ENCODE data around the gene IFNA7. TPM values are rescaled to one million over a fixed set of nuclear protein-coding genes. Genes with fewer than 3 reads are reported as not detected.
"Not testable (repeated sequence)": the region's sequence is repeated elsewhere in the genome, so short reads cannot be mapped to it uniquely, and the experiment has no call there.

Gene IFNA7
- total and polyA plus RNA-seq, 5 donors from 2014 or later = not detected

DNA sequence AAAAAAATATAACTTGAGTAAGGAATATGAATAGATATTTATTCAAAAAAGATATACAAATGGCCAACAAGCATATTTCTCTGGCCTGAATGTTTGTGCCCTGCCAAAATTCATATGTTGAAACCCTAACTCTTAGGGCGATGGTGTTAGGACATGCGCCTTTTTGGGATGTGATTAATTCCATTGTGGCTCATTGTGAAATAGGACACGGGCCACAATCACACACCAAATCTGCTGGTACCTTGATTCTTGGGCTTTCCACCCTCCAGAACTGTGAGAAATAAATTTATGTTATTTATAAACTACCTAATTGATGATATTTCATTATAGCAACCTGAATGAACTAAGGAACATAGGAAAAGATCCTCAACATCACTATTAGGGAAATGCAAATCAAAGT, 29.8 kb downstream of the IFNA7 start:
- H3K27me3 Mint-ChIP-seq = peaks cover 6% of the 10 kb centered on the region
- Histone ChIP-seq H3K4me1 (ENCODE audit: control insufficient read depth, insufficient read depth, low read length, poor library complexity, severe bottlenecking) (no peaks in the 10 kb centered on the region), H3K9me3 (ENCODE audit: control insufficient read depth in 2 of 2, low read length in 2 of 2) (no peaks in the 10 kb centered on the region)

GRCh38 chr9:21171351-21171750, 30.7 kb downstream of the IFNA7 start:
- no peaks in the 10 kb centered on the region for H3K36me3 Mint-ChIP-seq
- no peak for DNase-seq
- no peak overlapping the region for H3K27ac ChIP-seq (ENCODE audit: insufficient read depth, low read length, poor library complexity, severe bottlenecking)
- H3K27me3 Mint-ChIP-seq = peaks cover 7% of the 10 kb centered on the region
- no peak for ATAC-seq (ENCODE audit: low read depth in 2 of 2)
- peaks cover 3% of the 10 kb centered on the region for H3K27me3 ChIP-seq (ENCODE audit: control insufficient read depth, insufficient read depth, low read length)
- H3K4me1 Mint-ChIP-seq = no peaks in the 10 kb centered on the region
- H3K4me1 ChIP-seq (ENCODE audit: control insufficient read depth, insufficient read depth, low read length, poor library complexity, severe bottlenecking) = no peaks in the 10 kb centered on the region
- H3K27ac Mint-ChIP-seq = no peak overlapping the region
- no peaks in the 10 kb centered on the region for H3K9me3 Mint-ChIP-seq
- no peaks in the 10 kb centered on the region for H3K36me3 ChIP-seq (ENCODE audit: control insufficient read depth, insufficient read depth, low read length)
- H3K4me3 ChIP-seq (ENCODE audit: low read depth, low read length) = no peak overlapping the region
- no peaks in the 10 kb centered on the region for H3K9me3 ChIP-seq (ENCODE audit: control insufficient read depth in 2 of 2, low read length in 2 of 2)
- H3K4me3 Mint-ChIP-seq = no peak overlapping the region

More for the DNA sequence above, 29.8 kb downstream of the IFNA7 start:
- ATAC-seq (ENCODE audit: low read depth in 2 of 2) (no peak), DNase-seq (no peak)
- H3K27me3 ChIP-seq (ENCODE audit: control insufficient read depth, insufficient read depth, low read length) = peaks cover 3% of the 10 kb centered on the region
- Mint-ChIP-seq H3K4me3 (no peak overlapping the region), H3K36me3 (no peaks in the 10 kb centered on the region), H3K4me1 (no peaks in the 10 kb centered on the region), H3K27ac (no peak overlapping the region), H3K9me3 (no peaks in the 10 kb centered on the region)
- no peak overlapping the region for H3K27ac ChIP-seq (ENCODE audit: insufficient read depth, low read length, poor library complexity, severe bottlenecking)
- H3K4me3 ChIP-seq (ENCODE audit: low read depth, low read length) = no peak overlapping the region
- no peaks in the 10 kb centered on the region for H3K36me3 ChIP-seq (ENCODE audit: control insufficient read depth, insufficient read depth, low read length)

- H3K27me3 ChIP-seq (ENCODE audit: control insufficient read depth, insufficient read depth, low read length); H3K36me3 ChIP-seq (ENCODE audit: control insufficient read depth, insufficient read depth, low read length); H3K36me3 Mint-ChIP-seq; H3K27ac ChIP-seq (ENCODE audit: insufficient read depth, low read length, poor library complexity, severe bottlenecking); H3K9me3 Mint-ChIP-seq; H3K27ac Mint-ChIP-seq; DNase-seq; H3K4me3 Mint-ChIP-seq; H3K4me3 ChIP-seq (ENCODE audit: low read depth, low read length); ATAC-seq (ENCODE audit: low read depth in 2 of 2); H3K9me3 ChIP-seq (ENCODE audit: control insufficient read depth in 2 of 2, low read length in 2 of 2); H3K4me1 Mint-ChIP-seq; H3K4me1 ChIP-seq (ENCODE audit: control insufficient read depth, insufficient read depth, low read length, poor library complexity, severe bottlenecking): not testable (repeated sequence)
- H3K27me3 Mint-ChIP-seq = peaks cover 11% of the 10 kb centered on the region
Measured at GRCh38 chr9:21166560-21166959, 35.4 kb downstream of the IFNA7 start, which contains the start of gene IFNA21. Gene IFNA21 (minus strand): TSS chr9:21166660. CDS start chr9:21166612, 48 bp downstream.

DNA sequence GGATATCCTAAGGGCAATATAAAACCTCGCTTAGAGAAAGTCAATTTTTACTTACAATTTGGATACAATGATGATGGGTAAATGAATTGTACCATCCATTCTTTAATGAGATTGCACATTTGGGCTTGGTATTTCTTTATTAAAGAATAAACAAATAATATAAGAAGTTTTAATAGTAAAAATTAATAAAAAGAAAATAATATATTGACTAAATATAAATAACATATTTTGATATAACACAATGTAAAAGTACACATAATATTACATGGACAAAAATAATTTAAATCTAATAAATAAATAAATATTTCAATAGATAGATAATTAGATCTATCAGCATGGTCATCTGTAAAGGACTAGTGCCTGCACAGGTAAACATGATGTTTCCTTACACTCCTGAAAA, 36.5 kb downstream of the IFNA7 start:
- Histone ChIP-seq H3K4me1 (ENCODE audit: control insufficient read depth, insufficient read depth, low read length, poor library complexity, severe bottlenecking) (no peaks in the 10 kb centered on the region), H3K27me3 (ENCODE audit: control insufficient read depth, insufficient read depth, low read length) (no peaks in the 10 kb centered on the region), H3K9me3 (ENCODE audit: control insufficient read depth in 2 of 2, low read length in 2 of 2) (no peaks in the 10 kb centered on the region), H3K4me3 (ENCODE audit: low read depth, low read length) (no peak overlapping the region), H3K27ac (ENCODE audit: insufficient read depth, low read length, poor library complexity, severe bottlenecking) (no peak overlapping the region), H3K36me3 (ENCODE audit: control insufficient read depth, insufficient read depth, low read length) (no peaks in the 10 kb centered on the region)
- no peak overlapping the region for H3K4me3 Mint-ChIP-seq
- H3K36me3 Mint-ChIP-seq = no peaks in the 10 kb centered on the region
- H3K27me3 Mint-ChIP-seq = peaks cover 11% of the 10 kb centered on the region
- no peak overlapping the region for H3K27ac Mint-ChIP-seq
- peaks cover 0 to 2% (median 0%) of the 10 kb centered on the region in 7 donors for H3K9me3 Mint-ChIP-seq
- no peak for DNase-seq
- no peak for ATAC-seq (ENCODE audit: low read depth in 2 of 2)
- H3K4me1 Mint-ChIP-seq = peaks cover 4 to 14% (median 10%) of the 10 kb centered on the region in 4 donors

- Mint-ChIP-seq H3K27ac (no peak overlapping the region), H3K4me3 (peak overlapping the region in 3 of 4 donors; percentile 1 to 56 (median 52)), H3K4me1 (peaks cover 9 to 29% (median 23%) of the 10 kb centered on the region in 4 donors), H3K36me3 (peaks cover 3% of the 10 kb centered on the region), H3K27me3 (peaks cover 6% of the 10 kb centered on the region), H3K9me3 (peaks cover 0 to 5% (median 2%) of the 10 kb centered on the region in 7 donors)
- no peak overlapping the region for H3K27ac ChIP-seq (ENCODE audit: insufficient read depth, low read length, poor library complexity, severe bottlenecking)
- no peaks in the 10 kb centered on the region for H3K27me3 ChIP-seq (ENCODE audit: control insufficient read depth, insufficient read depth, low read length)
- H3K4me3 ChIP-seq (ENCODE audit: low read depth, low read length) = peak overlapping the region; percentile 64
- peaks cover 0 to 2% of the 10 kb centered on the region in 2 experiments for H3K9me3 ChIP-seq (ENCODE audit: control insufficient read depth in 2 of 2, low read length in 2 of 2)
- ATAC-seq (ENCODE audit: low read depth in 2 of 2) (peak in 1 of 2 donors; percentile 65), DNase-seq (peak in 2 of 3 donors; percentile 6 to 75)
- no peaks in the 10 kb centered on the region for H3K36me3 ChIP-seq (ENCODE audit: control insufficient read depth, insufficient read depth, low read length)
- H3K4me1 ChIP-seq (ENCODE audit: control insufficient read depth, insufficient read depth, low read length, poor library complexity, severe bottlenecking) = peaks cover 5% of the 10 kb centered on the region
Measured at GRCh38 chr9:21160178-21160577, 41.8 kb downstream of the IFNA7 start.

DNA sequence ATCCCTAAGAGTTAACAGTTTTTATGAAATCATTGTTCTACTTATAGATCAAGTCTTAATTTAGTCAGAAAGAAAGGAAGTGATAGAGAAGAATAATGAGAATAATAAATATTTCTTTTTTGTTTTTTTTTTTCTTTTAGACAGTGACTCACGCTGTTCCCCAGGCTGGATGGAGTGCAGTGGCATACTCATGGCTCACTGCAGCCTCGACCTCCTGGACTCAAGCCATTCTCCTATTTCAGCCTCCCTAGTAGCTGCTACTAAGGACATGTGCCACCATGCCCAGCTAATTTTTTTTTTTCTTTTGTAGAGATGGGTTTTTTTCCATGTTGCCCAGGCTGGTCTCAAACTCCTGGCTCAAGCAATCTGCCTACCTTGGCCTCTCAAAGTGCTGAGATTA, 46.5 kb downstream of the IFNA7 start:
- Mint-ChIP-seq H3K27me3 (peaks cover 15% of the 10 kb centered on the region), H3K36me3 (peaks cover 3% of the 10 kb centered on the region), H3K27ac (no peak overlapping the region), H3K4me1 (peaks cover 5 to 23% (median 14%) of the 10 kb centered on the region in 4 donors), H3K4me3 (no peak overlapping the region), H3K9me3 (peaks cover 0 to 5% (median 0%) of the 10 kb centered on the region in 7 donors)
- H3K27ac ChIP-seq (ENCODE audit: insufficient read depth, low read length, poor library complexity, severe bottlenecking) = no peak overlapping the region
- no peaks in the 10 kb centered on the region for H3K36me3 ChIP-seq (ENCODE audit: control insufficient read depth, insufficient read depth, low read length)
- H3K4me3 ChIP-seq (ENCODE audit: low read depth, low read length) = no peak overlapping the region
- H3K27me3 ChIP-seq (ENCODE audit: control insufficient read depth, insufficient read depth, low read length) = peaks cover 3% of the 10 kb centered on the region
- no peak for DNase-seq
- peaks cover 5% of the 10 kb centered on the region for H3K4me1 ChIP-seq (ENCODE audit: control insufficient read depth, insufficient read depth, low read length, poor library complexity, severe bottlenecking)
- peaks cover 0 to 2% of the 10 kb centered on the region in 2 experiments for H3K9me3 ChIP-seq (ENCODE audit: control insufficient read depth in 2 of 2, low read length in 2 of 2)
- no peak for ATAC-seq (ENCODE audit: low read depth in 2 of 2)

- Mint-ChIP-seq H3K9me3 (peaks cover 0 to 6% (median 1%) of the 10 kb centered on the region in 7 donors), H3K27me3 (peaks cover 19% of the 10 kb centered on the region), H3K4me1 (peaks cover 4 to 12% (median 5%) of the 10 kb centered on the region in 4 donors), H3K27ac (no peak overlapping the region), H3K4me3 (no peak overlapping the region), H3K36me3 (peaks cover 3% of the 10 kb centered on the region)
- H3K9me3 ChIP-seq (ENCODE audit: control insufficient read depth in 2 of 2, low read length in 2 of 2) = peaks cover 0 to 2% of the 10 kb centered on the region in 2 experiments
- H3K36me3 ChIP-seq (ENCODE audit: control insufficient read depth, insufficient read depth, low read length) = no peaks in the 10 kb centered on the region
- peak in 2 of 3 donors; percentile 3 to 47 for DNase-seq
- H3K27ac ChIP-seq (ENCODE audit: insufficient read depth, low read length, poor library complexity, severe bottlenecking) = no peak overlapping the region
- H3K4me3 ChIP-seq (ENCODE audit: low read depth, low read length) = no peak overlapping the region
- no peaks in the 10 kb centered on the region for H3K4me1 ChIP-seq (ENCODE audit: control insufficient read depth, insufficient read depth, low read length, poor library complexity, severe bottlenecking)
- peaks cover 3% of the 10 kb centered on the region for H3K27me3 ChIP-seq (ENCODE audit: control insufficient read depth, insufficient read depth, low read length)
- no peak for ATAC-seq (ENCODE audit: low read depth in 2 of 2)
Measured at GRCh38 chr9:21154018-21154608, 47.9 kb downstream of the IFNA7 start.

All from CD4-positive, CD25-positive, alpha-beta regulatory T cell (primary cell).